A172 (cell line): Measurements from ENCODE around the gene RAD18. TPM values are rescaled to one million over a fixed set of nuclear protein-coding genes. Genes with fewer than 3 reads are reported as not detected.

Source experiments
- DNase-seq: peaks from one replicate; pipeline ENCODE4 v3.0.0-alpha.2; 2015; ENCODE audit warnings: low spot score
- total RNA-seq: library from RNA; depleted of rRNA; stranded (reverse); fragments of >200 nt; shearing (Covaris generic); gene quantifications from 2 replicates; pipeline ENCODE4 v1.2.3, GENCODE V29; 2014; rRNA removed

RAD18 gene
- total RNA-seq, 1 experiment from 2014 or later, result 112 TPM

GRCh38 chr3:8836096-8836495 is 127.2 kb downstream of the RAD18 start:
- DNase-seq, result no peak

DNA sequence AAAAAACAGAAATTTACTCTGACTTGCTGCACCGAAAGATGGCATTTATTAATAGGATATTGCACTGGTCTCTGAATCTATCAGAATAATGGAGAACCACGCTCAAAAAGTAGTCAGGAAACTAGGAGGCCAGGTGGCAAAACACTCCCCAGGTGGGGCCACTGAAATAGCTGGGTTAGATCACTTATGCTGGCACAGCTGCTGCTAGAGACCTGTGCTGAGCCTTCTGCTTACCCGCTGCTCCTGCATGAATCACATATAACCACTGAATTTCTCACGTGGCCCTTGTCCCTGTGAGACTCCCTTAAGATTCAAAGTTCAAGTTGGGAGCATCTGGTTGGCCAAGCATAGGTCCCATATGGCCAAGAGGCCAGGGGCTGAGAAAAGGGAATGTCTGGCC is 127.9 kb downstream of the RAD18 start:
- DNase-seq, result no peak

- no peak for DNase-seq
Observed at GRCh38 chr3:8834974-8835373, 128.3 kb downstream of the RAD18 start.

- DNase-seq, result no peak
Observed at GRCh38 chr3:8827641-8828040, 135.6 kb downstream of the RAD18 start.

Other genes starting within 250 kb of the RAD18 start
- gene CAV3, start 229.7 kb downstream of the RAD18 start, total RNA-seq, result 0.24 TPM in 1 of 2 replicates, not detected in the other
- 115 and 124 TPM in 2 replicates for gene OXTR, start 193.9 kb downstream of the RAD18 start, total RNA-seq